ENCODE data around the gene CBL. TPM values are rescaled to one million over a fixed set of nuclear protein-coding genes. Genes with fewer than 3 reads are reported as not detected.

CBL gene
- total and polyA plus RNA-seq, 2 experiments from 2014 or later: 31.6 to 67.6 TPM

DNA sequence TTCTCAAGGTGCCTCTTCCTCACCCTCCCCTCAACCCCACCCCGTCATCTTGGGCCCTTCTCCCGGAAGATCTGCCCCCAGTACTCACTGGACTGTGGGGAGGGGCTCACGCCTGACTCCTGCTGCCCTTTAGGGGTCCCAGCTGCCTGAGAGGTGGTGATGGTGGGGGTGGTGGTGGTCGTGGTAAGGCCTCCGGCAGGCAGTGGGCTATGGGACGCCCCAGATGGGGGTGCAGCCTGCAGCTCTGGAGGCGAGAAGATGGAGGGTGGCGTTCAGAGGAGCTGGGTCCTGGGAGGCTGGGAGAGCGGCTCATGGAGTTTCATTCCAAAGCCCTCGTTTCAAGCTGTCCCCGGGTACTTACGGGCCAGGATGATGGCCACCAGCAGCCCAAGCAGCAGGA is 139.5 kb downstream of the CBL start:
- Histone ChIP-seq H3K4me3 (no peak overlapping the region), H3K9me2 (ENCODE audit: insufficient read depth) (no peaks in the 10 kb centered on the region), H3K36me3 (ENCODE audit: insufficient read depth) (no peaks in the 10 kb centered on the region), H2AFZ (no peak overlapping the region), H3K79me2 (replicated peaks; ENCODE audit: insufficient read depth) (no peaks in the 10 kb centered on the region), H3K4me2 (no peak overlapping the region), H3K27me3 (ENCODE audit: insufficient read depth) (peaks cover 26% of the 10 kb centered on the region), H3K27ac (ENCODE audit: low read depth) (no peak overlapping the region), H4K20me1 (replicated peaks; ENCODE audit: insufficient read depth) (no peaks in the 10 kb centered on the region), H3F3A (replicated peaks; ENCODE audit: low read depth) (no peaks in the 10 kb centered on the region), H3K4me1 (ENCODE audit: insufficient read depth) (peaks cover 9% of the 10 kb centered on the region)
- Mint-ChIP-seq H3K36me3 (ENCODE audit: low read depth) (no peaks in the 10 kb centered on the region), H3K4me3 (no peak overlapping the region), H3K9me3 (no peaks in the 10 kb centered on the region), H3K27me3 (ENCODE audit: insufficient read depth, low read depth, poor library complexity) (peaks cover 28% of the 10 kb centered on the region), H3K27ac (no peak overlapping the region), H3K4me1 (peaks cover 13% of the 10 kb centered on the region)
- TF ChIP-seq ZNF114 (CRISPR knock-in tag; IDR thresholded peaks at IDR 0.05) (no peak), POLR2AphosphoS5 (IDR thresholded peaks at IDR 0.05; ENCODE audit: low read depth) (no peak)
- TF ChIP-seq, protein P1, sequence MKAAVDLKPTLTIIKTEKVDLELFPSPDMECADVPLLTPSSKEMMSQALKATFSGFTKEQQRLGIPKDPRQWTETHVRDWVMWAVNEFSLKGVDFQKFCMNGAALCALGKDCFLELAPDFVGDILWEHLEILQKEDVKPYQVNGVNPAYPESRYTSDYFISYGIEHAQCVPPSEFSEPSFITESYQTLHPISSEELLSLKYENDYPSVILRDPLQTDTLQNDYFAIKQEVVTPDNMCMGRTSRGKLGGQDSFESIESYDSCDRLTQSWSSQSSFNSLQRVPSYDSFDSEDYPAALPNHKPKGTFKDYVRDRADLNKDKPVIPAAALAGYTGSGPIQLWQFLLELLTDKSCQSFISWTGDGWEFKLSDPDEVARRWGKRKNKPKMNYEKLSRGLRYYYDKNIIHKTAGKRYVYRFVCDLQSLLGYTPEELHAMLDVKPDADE (IDR thresholded peaks at IDR 0.05): no peak
- no peak for ATAC-seq
- DNase-seq (ENCODE audit: low spot score): no peak

DNA sequence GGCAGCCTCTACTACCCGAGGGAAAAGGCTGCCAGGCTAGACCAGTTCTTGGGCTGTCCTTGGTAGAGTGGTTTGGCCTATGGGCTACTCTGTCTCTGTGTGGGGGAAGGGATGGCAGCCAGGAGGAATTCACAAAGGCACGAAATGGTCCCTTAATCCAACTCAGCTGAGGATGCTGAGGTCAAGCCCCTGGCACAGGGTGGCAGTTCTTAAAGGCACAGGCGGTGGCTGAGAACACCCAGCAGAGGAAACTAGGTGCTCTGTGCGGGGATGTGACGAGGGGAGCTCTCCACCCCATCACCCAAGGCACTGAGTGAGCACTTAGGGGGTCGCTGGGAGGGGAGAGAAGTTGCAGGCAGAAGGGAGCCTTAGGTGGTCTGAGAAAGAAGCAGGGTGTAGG is 140.5 kb downstream of the CBL start, which contains the start of gene MFRP:
TSS of gene MFRP (minus strand) at position 101 of the 400 bp plus-strand sequence. CDS start 192 bp downstream, outside the sequence.
- Histone ChIP-seq H3K27ac (ENCODE audit: low read depth) (no peak within 1 kb of the TSS), H3K36me3 (ENCODE audit: insufficient read depth) (no peaks in the 10 kb centered on the region), H3K9me2 (ENCODE audit: insufficient read depth) (no peaks in the 10 kb centered on the region), H3F3A (replicated peaks; ENCODE audit: low read depth) (no peaks in the 10 kb centered on the region), H4K20me1 (replicated peaks; ENCODE audit: insufficient read depth) (no peaks in the 10 kb centered on the region), H3K79me2 (replicated peaks; ENCODE audit: insufficient read depth) (no peaks in the 10 kb centered on the region), H3K4me3 (no peak within 1 kb of the TSS), H3K27me3 (ENCODE audit: insufficient read depth) (peaks cover 17% of the 10 kb centered on the region), H2AFZ (no peak within 1 kb of the TSS), H3K4me2 (no peak within 1 kb of the TSS), H3K4me1 (ENCODE audit: insufficient read depth) (no peaks in the 10 kb centered on the region)
- H3K4me1 Mint-ChIP-seq: peaks cover 9% of the 10 kb centered on the region; the same call in 2 of the 3 replicates
- H3K9me3 Mint-ChIP-seq: no peaks in the 10 kb centered on the region
- H3K27ac Mint-ChIP-seq: no peak within 1 kb of the TSS
- H3K36me3 Mint-ChIP-seq (ENCODE audit: low read depth): no peaks in the 10 kb centered on the region; the same call in 2 of the 3 replicates
- DNase-seq (ENCODE audit: low spot score) (no peak), ATAC-seq (no peak)
- no peak within 1 kb of the TSS for H3K4me3 Mint-ChIP-seq
- H3K27me3 Mint-ChIP-seq (ENCODE audit: insufficient read depth, low read depth, poor library complexity): peaks cover 21% of the 10 kb centered on the region
- TF ChIP-seq, protein P1 (IDR thresholded peaks at IDR 0.05): no peak
- TF ChIP-seq, protein P2, sequence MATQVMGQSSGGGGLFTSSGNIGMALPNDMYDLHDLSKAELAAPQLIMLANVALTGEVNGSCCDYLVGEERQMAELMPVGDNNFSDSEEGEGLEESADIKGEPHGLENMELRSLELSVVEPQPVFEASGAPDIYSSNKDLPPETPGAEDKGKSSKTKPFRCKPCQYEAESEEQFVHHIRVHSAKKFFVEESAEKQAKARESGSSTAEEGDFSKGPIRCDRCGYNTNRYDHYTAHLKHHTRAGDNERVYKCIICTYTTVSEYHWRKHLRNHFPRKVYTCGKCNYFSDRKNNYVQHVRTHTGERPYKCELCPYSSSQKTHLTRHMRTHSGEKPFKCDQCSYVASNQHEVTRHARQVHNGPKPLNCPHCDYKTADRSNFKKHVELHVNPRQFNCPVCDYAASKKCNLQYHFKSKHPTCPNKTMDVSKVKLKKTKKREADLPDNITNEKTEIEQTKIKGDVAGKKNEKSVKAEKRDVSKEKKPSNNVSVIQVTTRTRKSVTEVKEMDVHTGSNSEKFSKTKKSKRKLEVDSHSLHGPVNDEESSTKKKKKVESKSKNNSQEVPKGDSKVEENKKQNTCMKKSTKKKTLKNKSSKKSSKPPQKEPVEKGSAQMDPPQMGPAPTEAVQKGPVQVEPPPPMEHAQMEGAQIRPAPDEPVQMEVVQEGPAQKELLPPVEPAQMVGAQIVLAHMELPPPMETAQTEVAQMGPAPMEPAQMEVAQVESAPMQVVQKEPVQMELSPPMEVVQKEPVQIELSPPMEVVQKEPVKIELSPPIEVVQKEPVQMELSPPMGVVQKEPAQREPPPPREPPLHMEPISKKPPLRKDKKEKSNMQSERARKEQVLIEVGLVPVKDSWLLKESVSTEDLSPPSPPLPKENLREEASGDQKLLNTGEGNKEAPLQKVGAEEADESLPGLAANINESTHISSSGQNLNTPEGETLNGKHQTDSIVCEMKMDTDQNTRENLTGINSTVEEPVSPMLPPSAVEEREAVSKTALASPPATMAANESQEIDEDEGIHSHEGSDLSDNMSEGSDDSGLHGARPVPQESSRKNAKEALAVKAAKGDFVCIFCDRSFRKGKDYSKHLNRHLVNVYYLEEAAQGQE (IDR thresholded peaks at IDR 0.05; ENCODE audit: unreplicated experiment): no peak
- no peak for TF ChIP-seq NANOG (IDR thresholded peaks at IDR 0.05; ENCODE audit: borderline replicate concordance)
- TF ChIP-seq ZNF114 (CRISPR knock-in tag; IDR thresholded peaks at IDR 0.05): no peak
- no peak for TF ChIP-seq STAT1 (IDR thresholded peaks at IDR 0.05; ENCODE audit: unreplicated experiment)
- TF ChIP-seq EZH2phosphoT487 (IDR thresholded peaks at IDR 0.05; ENCODE audit: unreplicated experiment): no peak
- TF ChIP-seq, protein P3, sequence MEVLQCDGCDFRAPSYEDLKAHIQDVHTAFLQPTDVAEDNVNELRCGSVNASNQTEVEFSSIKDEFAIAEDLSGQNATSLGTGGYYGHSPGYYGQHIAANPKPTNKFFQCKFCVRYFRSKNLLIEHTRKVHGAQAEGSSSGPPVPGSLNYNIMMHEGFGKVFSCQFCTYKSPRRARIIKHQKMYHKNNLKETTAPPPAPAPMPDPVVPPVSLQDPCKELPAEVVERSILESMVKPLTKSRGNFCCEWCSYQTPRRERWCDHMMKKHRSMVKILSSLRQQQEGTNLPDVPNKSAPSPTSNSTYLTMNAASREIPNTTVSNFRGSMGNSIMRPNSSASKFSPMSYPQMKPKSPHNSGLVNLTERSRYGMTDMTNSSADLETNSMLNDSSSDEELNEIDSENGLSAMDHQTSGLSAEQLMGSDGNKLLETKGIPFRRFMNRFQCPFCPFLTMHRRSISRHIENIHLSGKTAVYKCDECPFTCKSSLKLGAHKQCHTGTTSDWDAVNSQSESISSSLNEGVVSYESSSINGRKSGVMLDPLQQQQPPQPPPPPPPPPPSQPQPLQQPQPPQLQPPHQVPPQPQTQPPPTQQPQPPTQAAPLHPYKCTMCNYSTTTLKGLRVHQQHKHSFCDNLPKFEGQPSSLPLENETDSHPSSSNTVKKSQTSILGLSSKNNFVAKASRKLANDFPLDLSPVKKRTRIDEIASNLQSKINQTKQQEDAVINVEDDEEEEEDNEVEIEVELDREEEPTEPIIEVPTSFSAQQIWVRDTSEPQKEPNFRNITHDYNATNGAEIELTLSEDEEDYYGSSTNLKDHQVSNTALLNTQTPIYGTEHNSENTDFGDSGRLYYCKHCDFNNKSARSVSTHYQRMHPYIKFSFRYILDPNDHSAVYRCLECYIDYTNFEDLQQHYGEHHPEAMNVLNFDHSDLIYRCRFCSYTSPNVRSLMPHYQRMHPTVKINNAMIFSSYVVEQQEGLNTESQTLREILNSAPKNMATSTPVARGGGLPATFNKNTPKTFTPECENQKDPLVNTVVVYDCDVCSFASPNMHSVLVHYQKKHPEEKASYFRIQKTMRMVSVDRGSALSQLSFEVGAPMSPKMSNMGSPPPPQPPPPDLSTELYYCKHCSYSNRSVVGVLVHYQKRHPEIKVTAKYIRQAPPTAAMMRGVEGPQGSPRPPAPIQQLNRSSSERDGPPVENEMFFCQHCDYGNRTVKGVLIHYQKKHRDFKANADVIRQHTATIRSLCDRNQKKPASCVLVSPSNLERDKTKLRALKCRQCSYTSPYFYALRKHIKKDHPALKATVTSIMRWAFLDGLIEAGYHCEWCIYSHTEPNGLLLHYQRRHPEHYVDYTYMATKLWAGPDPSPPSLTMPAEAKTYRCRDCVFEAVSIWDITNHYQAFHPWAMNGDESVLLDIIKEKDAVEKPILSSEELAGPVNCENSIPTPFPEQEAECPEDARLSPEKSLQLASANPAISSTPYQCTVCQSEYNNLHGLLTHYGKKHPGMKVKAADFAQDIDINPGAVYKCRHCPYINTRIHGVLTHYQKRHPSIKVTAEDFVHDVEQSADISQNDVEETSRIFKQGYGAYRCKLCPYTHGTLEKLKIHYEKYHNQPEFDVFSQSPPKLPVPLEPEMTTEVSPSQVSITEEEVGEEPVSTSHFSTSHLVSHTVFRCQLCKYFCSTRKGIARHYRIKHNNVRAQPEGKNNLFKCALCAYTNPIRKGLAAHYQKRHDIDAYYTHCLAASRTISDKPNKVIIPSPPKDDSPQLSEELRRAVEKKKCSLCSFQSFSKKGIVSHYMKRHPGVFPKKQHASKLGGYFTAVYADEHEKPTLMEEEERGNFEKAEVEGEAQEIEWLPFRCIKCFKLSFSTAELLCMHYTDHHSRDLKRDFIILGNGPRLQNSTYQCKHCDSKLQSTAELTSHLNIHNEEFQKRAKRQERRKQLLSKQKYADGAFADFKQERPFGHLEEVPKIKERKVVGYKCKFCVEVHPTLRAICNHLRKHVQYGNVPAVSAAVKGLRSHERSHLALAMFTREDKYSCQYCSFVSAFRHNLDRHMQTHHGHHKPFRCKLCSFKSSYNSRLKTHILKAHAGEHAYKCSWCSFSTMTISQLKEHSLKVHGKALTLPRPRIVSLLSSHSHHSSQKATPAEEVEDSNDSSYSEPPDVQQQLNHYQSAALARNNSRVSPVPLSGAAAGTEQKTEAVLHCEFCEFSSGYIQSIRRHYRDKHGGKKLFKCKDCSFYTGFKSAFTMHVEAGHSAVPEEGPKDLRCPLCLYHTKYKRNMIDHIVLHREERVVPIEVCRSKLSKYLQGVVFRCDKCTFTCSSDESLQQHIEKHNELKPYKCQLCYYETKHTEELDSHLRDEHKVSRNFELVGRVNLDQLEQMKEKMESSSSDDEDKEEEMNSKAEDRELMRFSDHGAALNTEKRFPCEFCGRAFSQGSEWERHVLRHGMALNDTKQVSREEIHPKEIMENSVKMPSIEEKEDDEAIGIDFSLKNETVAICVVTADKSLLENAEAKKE (CRISPR knock-in tag; IDR thresholded peaks at IDR 0.05): no peak
- no peak for TF ChIP-seq POLR2AphosphoS5 (IDR thresholded peaks at IDR 0.05; ENCODE audit: low read depth)
- TF ChIP-seq JUNB (IDR thresholded peaks at IDR 0.05; ENCODE audit: unreplicated experiment): no peak
- no peak for TF ChIP-seq CREB1 (CRISPR knock-in tag; IDR thresholded peaks at IDR 0.05; ENCODE audit: low read depth)

Data from GM23338 (cell line).